ENCODE measurements around the gene PCDH17. TPM values are rescaled to one million over a fixed set of nuclear protein-coding genes. Genes with fewer than 3 reads are reported as not detected.

Gene PCDH17
- total RNA-seq, 1 experiment from 2014 or later, result not detected

GRCh38 chr13:57716295-57716694 lies 84.8 kb downstream of the PCDH17 start:
- no peaks in the 10 kb centered on the region for H3K36me3 Mint-ChIP-seq (ENCODE audit: insufficient read depth, unreplicated experiment)
- no peaks in the 10 kb centered on the region for H3K9me3 Mint-ChIP-seq (ENCODE audit: unreplicated experiment)
- intact Hi-C loops (cut with micrococcal nuclease), result no loop called here
- TF ChIP-seq, protein P1, sequence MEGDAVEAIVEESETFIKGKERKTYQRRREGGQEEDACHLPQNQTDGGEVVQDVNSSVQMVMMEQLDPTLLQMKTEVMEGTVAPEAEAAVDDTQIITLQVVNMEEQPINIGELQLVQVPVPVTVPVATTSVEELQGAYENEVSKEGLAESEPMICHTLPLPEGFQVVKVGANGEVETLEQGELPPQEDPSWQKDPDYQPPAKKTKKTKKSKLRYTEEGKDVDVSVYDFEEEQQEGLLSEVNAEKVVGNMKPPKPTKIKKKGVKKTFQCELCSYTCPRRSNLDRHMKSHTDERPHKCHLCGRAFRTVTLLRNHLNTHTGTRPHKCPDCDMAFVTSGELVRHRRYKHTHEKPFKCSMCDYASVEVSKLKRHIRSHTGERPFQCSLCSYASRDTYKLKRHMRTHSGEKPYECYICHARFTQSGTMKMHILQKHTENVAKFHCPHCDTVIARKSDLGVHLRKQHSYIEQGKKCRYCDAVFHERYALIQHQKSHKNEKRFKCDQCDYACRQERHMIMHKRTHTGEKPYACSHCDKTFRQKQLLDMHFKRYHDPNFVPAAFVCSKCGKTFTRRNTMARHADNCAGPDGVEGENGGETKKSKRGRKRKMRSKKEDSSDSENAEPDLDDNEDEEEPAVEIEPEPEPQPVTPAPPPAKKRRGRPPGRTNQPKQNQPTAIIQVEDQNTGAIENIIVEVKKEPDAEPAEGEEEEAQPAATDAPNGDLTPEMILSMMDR (IDR thresholded peaks at IDR 0.05; ENCODE audit: unreplicated experiment), result no peak
- ChIA-PET CTCF (interaction anchor here (0.6 kb wide), 1 partner anchor 19 kb away, joined by 3 read pairs; no protein-coding TSS in a partner anchor), POLR2A (no interaction called here)
- no peak overlapping the region for H3K27ac Mint-ChIP-seq (ENCODE audit: low read depth, unreplicated experiment)
- peaks cover 76% of the 10 kb centered on the region for H3K27me3 Mint-ChIP-seq (ENCODE audit: insufficient read depth, unreplicated experiment)
- peak; percentile 34 for DNase-seq (ENCODE audit: unreplicated experiment)
- no peak overlapping the region for H3K4me3 Mint-ChIP-seq (ENCODE audit: unreplicated experiment)
- BruUV-seq (replicated peaks), result no TSS peak
- H3K4me1 Mint-ChIP-seq (ENCODE audit: insufficient read depth, unreplicated experiment), result no peaks in the 10 kb centered on the region

DNA sequence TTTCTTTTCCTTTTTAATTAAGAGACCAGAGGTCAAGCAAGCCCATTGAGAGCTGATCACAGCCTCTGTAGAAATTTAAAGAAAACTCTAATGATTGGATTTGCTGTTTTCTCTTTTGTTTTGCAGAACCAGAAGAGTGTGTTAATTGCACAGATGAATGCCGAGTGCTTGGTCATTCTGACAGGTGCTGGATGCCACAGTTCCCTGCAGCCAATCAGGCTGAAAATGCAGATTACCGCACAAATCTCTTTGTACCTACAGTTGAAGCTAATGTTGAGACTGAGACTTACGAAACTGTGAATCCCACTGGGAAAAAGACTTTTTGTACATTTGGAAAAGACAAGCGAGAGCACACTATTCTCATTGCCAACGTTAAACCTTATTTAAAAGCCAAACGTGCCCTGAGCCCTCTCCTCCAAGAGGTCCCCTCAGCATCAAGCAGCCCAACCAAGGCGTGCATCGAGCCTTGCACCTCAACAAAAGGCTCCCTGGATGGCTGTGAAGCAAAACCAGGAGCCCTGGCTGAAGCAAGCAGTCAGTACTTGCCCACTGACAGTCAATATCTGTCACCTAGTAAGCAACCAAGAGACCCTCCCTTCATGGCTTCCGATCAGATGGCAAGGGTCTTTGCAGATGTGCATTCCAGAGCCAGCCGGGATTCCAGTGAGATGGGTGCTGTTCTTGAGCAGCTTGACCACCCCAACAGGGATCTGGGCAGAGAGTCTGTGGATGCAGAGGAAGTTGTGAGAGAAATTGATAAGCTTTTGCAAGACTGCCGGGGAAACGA lies 93.1 kb downstream of the PCDH17 start:
- Mint-ChIP-seq H3K36me3 (ENCODE audit: insufficient read depth, unreplicated experiment) (no peaks in the 10 kb centered on the region), H3K27ac (ENCODE audit: low read depth, unreplicated experiment) (no peak overlapping the region), H3K9me3 (ENCODE audit: unreplicated experiment) (no peaks in the 10 kb centered on the region), H3K27me3 (ENCODE audit: insufficient read depth, unreplicated experiment) (peaks cover 77% of the 10 kb centered on the region), H3K4me1 (ENCODE audit: insufficient read depth, unreplicated experiment) (no peaks in the 10 kb centered on the region), H3K4me3 (ENCODE audit: unreplicated experiment) (no peak overlapping the region)
- CTCF ChIA-PET, result interaction anchor here (0.6 kb wide), 1 partner anchor 61 kb away, joined by 3 read pairs; no protein-coding TSS in a partner anchor
- POLR2A ChIA-PET, result no interaction called here
- TF ChIP-seq, protein P1 (IDR thresholded peaks at IDR 0.05; ENCODE audit: unreplicated experiment), result no peak
- BruUV-seq (replicated peaks), result no TSS peak
- intact Hi-C loops (cut with micrococcal nuclease), result no loop called here
- no peak for DNase-seq (ENCODE audit: unreplicated experiment)

GRCh38 chr13:57725480-57725879 lies 93.9 kb downstream of the PCDH17 start:
- Mint-ChIP-seq H3K27ac (ENCODE audit: low read depth, unreplicated experiment) (no peak overlapping the region), H3K9me3 (ENCODE audit: unreplicated experiment) (no peaks in the 10 kb centered on the region), H3K4me3 (ENCODE audit: unreplicated experiment) (no peak overlapping the region), H3K27me3 (ENCODE audit: insufficient read depth, unreplicated experiment) (peaks cover 80% of the 10 kb centered on the region), H3K36me3 (ENCODE audit: insufficient read depth, unreplicated experiment) (no peaks in the 10 kb centered on the region), H3K4me1 (ENCODE audit: insufficient read depth, unreplicated experiment) (no peaks in the 10 kb centered on the region)
- no peak for DNase-seq (ENCODE audit: unreplicated experiment)
- POLR2A ChIA-PET, result no interaction called here
- CTCF ChIA-PET, result no interaction called here
- no TSS peak for BruUV-seq (replicated peaks)
- TF ChIP-seq, protein P1 (IDR thresholded peaks at IDR 0.05; ENCODE audit: unreplicated experiment), result no peak
- intact Hi-C loops (cut with micrococcal nuclease), result no loop called here

DNA sequence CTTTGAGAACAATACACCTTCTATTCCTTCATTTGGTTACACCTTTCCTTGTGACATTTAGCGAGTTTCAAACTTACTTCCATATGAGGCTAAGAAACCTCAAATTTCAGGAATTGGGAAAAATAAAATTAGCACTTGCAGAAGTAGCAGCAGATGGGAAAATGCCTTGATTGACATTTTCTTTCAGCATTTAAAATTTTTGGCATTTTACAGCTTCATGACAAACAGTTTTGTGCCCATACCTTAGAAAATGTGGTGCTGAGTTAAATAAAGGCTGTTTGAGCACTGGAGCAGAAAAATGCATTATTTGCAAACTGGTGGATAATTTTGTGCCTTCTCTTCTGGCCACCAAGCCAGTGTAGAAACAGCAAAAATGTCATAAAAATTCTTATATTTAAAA lies 95.4 kb downstream of the PCDH17 start:
- DNase-seq (ENCODE audit: unreplicated experiment), result no peak
- CTCF ChIA-PET, result interaction anchor here (0.6 kb wide), 1 partner anchor 127 kb away, joined by 3 read pairs; no protein-coding TSS in a partner anchor
- POLR2A ChIA-PET, result no interaction called here
- TF ChIP-seq, protein P1 (IDR thresholded peaks at IDR 0.05; ENCODE audit: unreplicated experiment), result no peak
- Mint-ChIP-seq H3K36me3 (ENCODE audit: insufficient read depth, unreplicated experiment) (no peaks in the 10 kb centered on the region), H3K4me1 (ENCODE audit: insufficient read depth, unreplicated experiment) (no peaks in the 10 kb centered on the region), H3K27ac (ENCODE audit: low read depth, unreplicated experiment) (no peak overlapping the region), H3K4me3 (ENCODE audit: unreplicated experiment) (no peak overlapping the region), H3K9me3 (ENCODE audit: unreplicated experiment) (no peaks in the 10 kb centered on the region), H3K27me3 (ENCODE audit: insufficient read depth, unreplicated experiment) (peaks cover 84% of the 10 kb centered on the region)
- BruUV-seq (replicated peaks), result no TSS peak
- intact Hi-C loops (cut with micrococcal nuclease), result no loop called here

All from MCF 10A (cell line).